NT2/D1 (cell line): ENCODE results near the gene TLX3.

ENCODE experiments used
- SUZ12 ChIP-seq: IDR thresholded peaks from 2 replicates; pipeline ENCODE4 v1.6.1; 2011; ENCODE audit not compliant: insufficient read length, insufficient read depth; ENCODE audit errors: extremely low read depth
- ZNF274 ChIP-seq: IDR thresholded peaks from 2 replicates; pipeline ENCODE4 v1.6.1; 2011; ENCODE audit warnings: mild to moderate bottlenecking, low read depth, low read length

DNA sequence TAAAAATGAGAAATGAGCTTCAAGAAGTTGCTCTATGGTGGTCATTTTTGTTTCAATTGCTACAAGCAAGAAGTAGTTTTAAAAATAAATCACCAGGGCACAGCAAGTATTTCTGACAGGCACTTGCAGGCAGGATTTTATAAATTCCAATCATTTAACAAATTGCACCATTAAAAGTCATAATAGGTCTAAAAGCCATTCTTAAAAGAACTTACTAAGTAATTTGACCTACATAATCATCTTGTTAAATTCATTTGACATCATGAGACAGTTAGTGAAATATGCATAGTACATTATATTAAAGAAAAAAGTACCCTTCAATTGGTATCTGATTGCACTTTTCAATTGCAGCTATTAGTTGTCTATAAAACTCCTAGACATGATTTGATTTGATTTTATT, 31.0 kb downstream of the TLX3 start:
- TF ChIP-seq SUZ12 (no peak), ZNF274 (no peak)
